Glutamatergic neuron (in vitro differentiated cells): ENCODE results near the gene HMGN3. TPM values are rescaled to one million over a fixed set of nuclear protein-coding genes. Genes with fewer than 3 reads are reported as not detected.

Experiments used
- DNase-seq: peaks from one replicate; pipeline ENCODE4 v3.0.0; 2022
- H3K27ac Mint-ChIP-seq: one replicate; pipeline ENCODE4 v1.8.0; 2020; ENCODE audit warnings: mild to moderate bottlenecking, mixed read lengths, inconsistent platforms; ENCODE audit not compliant: unreplicated experiment
- H3K27me3 Mint-ChIP-seq: one replicate; pipeline ENCODE4 v1.8.0; 2020; ENCODE audit warnings: mild to moderate bottlenecking, moderate library complexity, mixed read lengths, inconsistent platforms; ENCODE audit not compliant: unreplicated experiment
- H3K36me3 Mint-ChIP-seq: one replicate; pipeline ENCODE4 v1.8.0; 2020; ENCODE audit warnings: mild to moderate bottlenecking, mixed read lengths, inconsistent platforms; ENCODE audit not compliant: unreplicated experiment
- H3K4me1 Mint-ChIP-seq: one replicate; pipeline ENCODE4 v1.8.0; 2020; ENCODE audit warnings: mild to moderate bottlenecking, low read depth, mixed read lengths, inconsistent platforms; ENCODE audit not compliant: unreplicated experiment
- H3K4me3 Mint-ChIP-seq: one replicate; pipeline ENCODE4 v1.8.0; 2020; ENCODE audit warnings: mild to moderate bottlenecking, mixed read lengths, inconsistent platforms; ENCODE audit not compliant: unreplicated experiment
- H3K9me3 Mint-ChIP-seq: one replicate; pipeline ENCODE4 v1.8.0; 2020; ENCODE audit warnings: mild to moderate bottlenecking, moderate library complexity, mixed read lengths, inconsistent platforms; ENCODE audit not compliant: unreplicated experiment
- CTCF ChIP-seq: fragments of 200-600 bp; sonication (generic); IDR thresholded peaks from one replicate; pipeline ENCODE4 v1.5.0; 2021; ENCODE audit not compliant: partially characterized antibody, unreplicated experiment
- total RNA-seq: library from RNA; stranded (reverse); fragmentation: NEBNext Ultra II Directional; extraction: Animal tissue kit (Norgen Biotek cat#: 25700); gene quantifications from one replicate; pipeline ENCODE4 v1.2.1, GENCODE V29; 2021; ENCODE audit not compliant: unreplicated experiment

HMGN3 gene
- total RNA-seq, 1 donor from 2014 or later, result 43.0 TPM

GRCh38 chr6:79180052-79180451, 54.4 kb downstream of the HMGN3 start:
- Mint-ChIP-seq H3K36me3 (peaks cover 6% of the 10 kb centered on the region), H3K9me3 (no peaks in the 10 kb centered on the region), H3K4me3 (no peak overlapping the region), H3K4me1 (no peaks in the 10 kb centered on the region), H3K27ac (no peak overlapping the region), H3K27me3 (no peaks in the 10 kb centered on the region)
- DNase-seq, result no peak
- TF ChIP-seq CTCF, result no peak

GRCh38 chr6:79173378-79173777, 61.1 kb downstream of the HMGN3 start:
- Mint-ChIP-seq H3K27ac (no peak overlapping the region), H3K9me3 (no peaks in the 10 kb centered on the region), H3K27me3 (no peaks in the 10 kb centered on the region), H3K36me3 (peaks cover 6% of the 10 kb centered on the region), H3K4me1 (peaks cover 7% of the 10 kb centered on the region), H3K4me3 (no peak overlapping the region)
- DNase-seq, result no peak
- TF ChIP-seq CTCF, result no peak

GRCh38 chr6:79170959-79171358, 63.5 kb downstream of the HMGN3 start:
- Mint-ChIP-seq H3K9me3 (no peaks in the 10 kb centered on the region), H3K36me3 (peaks cover under 1% of the 10 kb centered on the region), H3K4me1 (peaks cover 7% of the 10 kb centered on the region), H3K27me3 (no peaks in the 10 kb centered on the region), H3K4me3 (no peak overlapping the region), H3K27ac (no peak overlapping the region)
- no peak for DNase-seq
- no peak for TF ChIP-seq CTCF

GRCh38 chr6:79170431-79170830, 64.1 kb downstream of the HMGN3 start:
- no peak for DNase-seq
- H3K27me3 Mint-ChIP-seq, result no peaks in the 10 kb centered on the region
- peaks cover 7% of the 10 kb centered on the region for H3K4me1 Mint-ChIP-seq
- no peaks in the 10 kb centered on the region for H3K36me3 Mint-ChIP-seq
- H3K4me3 Mint-ChIP-seq, result no peak overlapping the region
- H3K27ac Mint-ChIP-seq, result no peak overlapping the region
- no peaks in the 10 kb centered on the region for H3K9me3 Mint-ChIP-seq
- no peak for TF ChIP-seq CTCF

GRCh38 chr6:79168695-79168980, 65.8 kb downstream of the HMGN3 start:
- no peak for TF ChIP-seq CTCF

More at GRCh38 chr6:79168695-79168980, 65.8 kb downstream of the HMGN3 start:
- no peaks in the 10 kb centered on the region for H3K27me3 Mint-ChIP-seq
- no peak overlapping the region for H3K4me3 Mint-ChIP-seq
- H3K9me3 Mint-ChIP-seq, result no peaks in the 10 kb centered on the region
- H3K4me1 Mint-ChIP-seq, result peaks cover 7% of the 10 kb centered on the region
- H3K27ac Mint-ChIP-seq, result no peak overlapping the region
- no peaks in the 10 kb centered on the region for H3K36me3 Mint-ChIP-seq
- no peak for DNase-seq
